KMS-11 (cell line): ENCODE results near the gene FGF9.

Experiments used
- H2AFZ ChIP-seq: fragments of 200-600 bp; sonication (generic); 2 replicates; pipeline ENCODE4 v1.6.1; 2016; ENCODE audit warnings: antibody characterized with exemption, mixed run types, low read depth
- H3K27ac ChIP-seq: fragments of 200-600 bp; sonication (generic); 2 replicates; pipeline ENCODE4 v1.6.1; 2016; ENCODE audit warnings: mild to moderate bottlenecking, mixed run types
- H3K27me3 ChIP-seq: fragments of 200-600 bp; sonication (generic); 2 replicates; pipeline ENCODE4 v1.6.1; 2017; ENCODE audit warnings: mild to moderate bottlenecking, low read depth, mixed run types, moderate library complexity; ENCODE audit not compliant: insufficient read depth
- H3K36me3 ChIP-seq: fragments of 200-600 bp; sonication (generic); 2 replicates; pipeline ENCODE4 v1.6.1; 2017; ENCODE audit warnings: mild to moderate bottlenecking, mixed run types; ENCODE audit not compliant: insufficient read depth
- H3K4me1 ChIP-seq: fragments of 200-600 bp; sonication (generic); 2 replicates; pipeline ENCODE4 v1.6.1; 2016; ENCODE audit warnings: mild to moderate bottlenecking, low read depth, mixed run types; ENCODE audit not compliant: poor library complexity, severe bottlenecking
- H3K4me2 ChIP-seq: fragments of 200-600 bp; sonication (generic); 2 replicates; pipeline ENCODE4 v1.7.0; 2016; ENCODE audit warnings: mild to moderate bottlenecking, mixed run types
- H3K4me3 ChIP-seq: fragments of 200-600 bp; sonication (generic); IDR thresholded peaks from 2 replicates; pipeline ENCODE4 v1.6.1; 2017; ENCODE audit warnings: low read depth, low read length, mixed read lengths; ENCODE audit not compliant: insufficient read depth
- H3K79me2 ChIP-seq: fragments of 200-600 bp; sonication (generic); 2 replicates; pipeline ENCODE4 v1.6.1; 2016; ENCODE audit warnings: low read depth, mixed run types; ENCODE audit not compliant: insufficient read depth
- H3K9ac ChIP-seq: fragments of 200-600 bp; sonication (generic); 2 replicates; pipeline ENCODE4 v1.6.1; 2016; ENCODE audit warnings: mild to moderate bottlenecking, mixed run types
- H4K20me1 ChIP-seq: fragments of 200-600 bp; sonication (generic); 2 replicates; pipeline ENCODE4 v1.6.1; 2016; ENCODE audit warnings: mild to moderate bottlenecking, mixed run types; ENCODE audit not compliant: insufficient read depth
- TF ChIP-seq, protein P1 (sequence below): fragments of 200-600 bp; sonication (generic); conservative IDR thresholded peaks from 2 replicates; pipeline ENCODE4 v1.6.1; 2017; ENCODE audit warnings: low read depth, mild to moderate bottlenecking, antibody characterized with exemption, low read length, moderate library complexity, mixed read lengths

Gene FGF9

DNA sequence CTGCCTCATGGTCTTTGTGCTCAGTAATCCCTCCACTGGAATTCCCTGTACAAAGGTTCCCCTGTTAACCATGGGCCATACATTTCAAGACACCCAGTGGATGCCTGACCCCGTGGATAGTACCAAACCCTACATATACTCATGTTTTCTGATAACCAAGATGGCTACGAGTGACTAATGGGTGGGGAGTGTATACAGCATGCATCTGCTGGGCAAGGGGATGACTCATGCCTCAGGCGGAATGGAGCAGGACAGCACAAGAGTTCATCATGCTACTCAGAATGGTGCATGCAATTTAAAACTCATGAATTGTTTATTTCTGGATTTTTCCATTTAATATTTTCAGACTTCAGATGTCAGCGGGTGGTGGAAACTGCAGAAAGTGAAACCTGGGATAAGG lies 13.3 kb upstream of the FGF9 start:
- Histone ChIP-seq H3K4me3 (no peak overlapping the region), H3K27me3 (no peaks in the 10 kb centered on the region), H3K27ac (no peak overlapping the region), H3K36me3 (no peaks in the 10 kb centered on the region), H3K9ac (no peak overlapping the region), H3K4me1 (no peaks in the 10 kb centered on the region), H2AFZ (no peak overlapping the region), H3K79me2 (no peaks in the 10 kb centered on the region), H4K20me1 (no peaks in the 10 kb centered on the region), H3K4me2 (no peak overlapping the region)
- TF ChIP-seq, protein P1, sequence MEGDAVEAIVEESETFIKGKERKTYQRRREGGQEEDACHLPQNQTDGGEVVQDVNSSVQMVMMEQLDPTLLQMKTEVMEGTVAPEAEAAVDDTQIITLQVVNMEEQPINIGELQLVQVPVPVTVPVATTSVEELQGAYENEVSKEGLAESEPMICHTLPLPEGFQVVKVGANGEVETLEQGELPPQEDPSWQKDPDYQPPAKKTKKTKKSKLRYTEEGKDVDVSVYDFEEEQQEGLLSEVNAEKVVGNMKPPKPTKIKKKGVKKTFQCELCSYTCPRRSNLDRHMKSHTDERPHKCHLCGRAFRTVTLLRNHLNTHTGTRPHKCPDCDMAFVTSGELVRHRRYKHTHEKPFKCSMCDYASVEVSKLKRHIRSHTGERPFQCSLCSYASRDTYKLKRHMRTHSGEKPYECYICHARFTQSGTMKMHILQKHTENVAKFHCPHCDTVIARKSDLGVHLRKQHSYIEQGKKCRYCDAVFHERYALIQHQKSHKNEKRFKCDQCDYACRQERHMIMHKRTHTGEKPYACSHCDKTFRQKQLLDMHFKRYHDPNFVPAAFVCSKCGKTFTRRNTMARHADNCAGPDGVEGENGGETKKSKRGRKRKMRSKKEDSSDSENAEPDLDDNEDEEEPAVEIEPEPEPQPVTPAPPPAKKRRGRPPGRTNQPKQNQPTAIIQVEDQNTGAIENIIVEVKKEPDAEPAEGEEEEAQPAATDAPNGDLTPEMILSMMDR = no peak

DNA sequence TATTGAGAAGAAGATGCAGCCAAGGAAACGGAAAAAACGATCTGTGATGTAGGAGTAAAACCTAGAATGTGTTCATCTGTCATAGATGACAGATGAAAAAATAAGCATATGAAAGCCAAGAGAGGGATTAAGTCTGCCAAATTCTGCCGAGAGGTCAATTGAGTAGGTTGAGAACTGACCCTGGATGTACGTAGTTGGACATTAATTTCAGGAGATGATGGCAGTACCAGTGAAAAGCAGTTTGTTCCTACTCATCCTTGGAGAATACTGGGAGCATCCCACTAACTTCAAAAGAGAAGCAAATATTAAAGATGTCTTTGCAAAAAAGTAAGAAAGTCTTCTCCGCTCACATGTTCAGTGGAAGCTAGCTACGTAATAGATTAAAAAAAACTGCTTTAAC lies 11.8 kb upstream of the FGF9 start:
- no peak overlapping the region for H3K4me2 ChIP-seq
- H3K9ac ChIP-seq = no peak overlapping the region
- no peaks in the 10 kb centered on the region for H3K27me3 ChIP-seq
- H3K27ac ChIP-seq = no peak overlapping the region
- no peaks in the 10 kb centered on the region for H3K79me2 ChIP-seq
- TF ChIP-seq, protein P1 = no peak
- no peak overlapping the region for H2AFZ ChIP-seq
- H3K4me1 ChIP-seq = no peaks in the 10 kb centered on the region
- H4K20me1 ChIP-seq = no peaks in the 10 kb centered on the region
- H3K4me3 ChIP-seq = no peak overlapping the region
- H3K36me3 ChIP-seq = no peaks in the 10 kb centered on the region

DNA sequence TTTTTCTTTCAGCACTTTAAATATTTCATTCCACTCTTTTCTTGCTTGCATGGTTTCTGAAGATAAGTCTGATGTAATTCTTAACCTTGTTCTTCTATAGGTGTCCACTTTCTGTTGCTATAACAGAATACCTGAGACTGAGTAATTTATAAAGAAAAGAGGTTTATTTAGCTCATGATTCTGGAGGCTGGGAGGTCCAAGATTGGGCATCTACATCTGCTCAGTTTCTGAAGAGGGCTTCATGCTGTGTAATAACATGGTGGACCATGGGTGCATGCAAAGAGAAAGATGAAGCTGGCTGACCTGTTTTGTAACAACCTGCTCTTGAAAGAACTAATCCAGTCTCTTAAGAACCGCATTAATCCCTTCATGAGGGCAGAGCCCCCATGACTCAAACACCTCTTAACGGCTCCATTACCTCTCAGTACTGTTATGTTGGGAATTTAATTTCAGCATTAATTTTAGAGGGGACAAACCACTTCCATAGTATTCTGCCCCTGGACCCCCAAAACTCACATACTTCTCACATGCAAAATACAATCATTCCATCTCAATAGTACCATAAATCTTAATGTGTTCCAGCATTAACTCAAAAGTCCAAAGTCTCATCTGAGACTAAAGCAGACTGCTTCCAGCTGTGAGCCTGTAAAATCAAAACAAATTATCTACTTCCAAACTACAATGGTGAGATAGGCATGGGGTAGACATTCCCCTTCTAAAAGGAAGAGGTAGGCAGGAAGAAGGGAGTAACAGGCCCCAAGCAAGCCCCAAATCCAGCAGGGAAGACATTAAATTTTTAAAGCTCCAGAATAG lies 9.6 kb upstream of the FGF9 start:
- no peaks in the 10 kb centered on the region for H3K36me3 ChIP-seq
- H3K79me2 ChIP-seq = no peaks in the 10 kb centered on the region
- H3K4me3 ChIP-seq = no peak overlapping the region
- no peak overlapping the region for H3K9ac ChIP-seq
- no peak overlapping the region for H3K27ac ChIP-seq
- H3K27me3 ChIP-seq = no peaks in the 10 kb centered on the region
- H3K4me1 ChIP-seq = no peaks in the 10 kb centered on the region
- no peak overlapping the region for H3K4me2 ChIP-seq
- TF ChIP-seq, protein P1 = no peak
- no peak overlapping the region for H2AFZ ChIP-seq
- H4K20me1 ChIP-seq = no peaks in the 10 kb centered on the region

DNA sequence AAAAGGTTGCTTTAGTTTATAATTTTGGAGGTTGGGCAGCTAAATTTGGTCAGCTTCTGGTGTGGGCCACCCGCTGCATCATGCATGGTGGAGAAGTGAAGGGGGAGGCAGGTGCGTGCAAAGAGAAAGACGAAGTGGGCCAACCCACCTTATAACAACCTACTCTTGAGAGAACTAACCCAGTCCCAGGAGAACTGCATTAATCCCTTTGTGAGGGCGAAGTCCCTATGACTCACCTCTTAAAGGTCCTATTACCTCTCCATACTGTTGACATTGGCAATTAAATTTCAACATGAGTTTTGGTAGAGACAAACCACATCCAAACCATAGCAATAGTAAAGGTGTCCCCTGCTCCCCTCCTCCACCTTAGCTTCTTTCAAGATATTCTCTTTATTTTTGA lies 7.7 kb upstream of the FGF9 start:
- Histone ChIP-seq H2AFZ (no peak overlapping the region), H3K4me3 (no peak overlapping the region), H3K4me2 (no peak overlapping the region), H3K27ac (no peak overlapping the region), H3K9ac (no peak overlapping the region), H3K79me2 (no peaks in the 10 kb centered on the region), H4K20me1 (no peaks in the 10 kb centered on the region), H3K27me3 (no peaks in the 10 kb centered on the region), H3K4me1 (peaks cover 3% of the 10 kb centered on the region), H3K36me3 (no peaks in the 10 kb centered on the region)
- TF ChIP-seq, protein P1 = no peak
